Cardiac ventricle fibroblast (primary cell): ENCODE data around the gene RSL24D1. TPM values are rescaled to one million over a fixed set of nuclear protein-coding genes. Genes with fewer than 3 reads are reported as not detected.

ENCODE experiments used
- total RNA-seq: library from RNA; depleted of rRNA; stranded (reverse); fragments of >200 nt; gene quantifications from 2 replicates; pipeline ENCODE4 v1.2.3, GENCODE V29; 2015

The RSL24D1 gene
- 55.7 and 69.1 TPM in 2 replicates for total RNA-seq

DNA sequence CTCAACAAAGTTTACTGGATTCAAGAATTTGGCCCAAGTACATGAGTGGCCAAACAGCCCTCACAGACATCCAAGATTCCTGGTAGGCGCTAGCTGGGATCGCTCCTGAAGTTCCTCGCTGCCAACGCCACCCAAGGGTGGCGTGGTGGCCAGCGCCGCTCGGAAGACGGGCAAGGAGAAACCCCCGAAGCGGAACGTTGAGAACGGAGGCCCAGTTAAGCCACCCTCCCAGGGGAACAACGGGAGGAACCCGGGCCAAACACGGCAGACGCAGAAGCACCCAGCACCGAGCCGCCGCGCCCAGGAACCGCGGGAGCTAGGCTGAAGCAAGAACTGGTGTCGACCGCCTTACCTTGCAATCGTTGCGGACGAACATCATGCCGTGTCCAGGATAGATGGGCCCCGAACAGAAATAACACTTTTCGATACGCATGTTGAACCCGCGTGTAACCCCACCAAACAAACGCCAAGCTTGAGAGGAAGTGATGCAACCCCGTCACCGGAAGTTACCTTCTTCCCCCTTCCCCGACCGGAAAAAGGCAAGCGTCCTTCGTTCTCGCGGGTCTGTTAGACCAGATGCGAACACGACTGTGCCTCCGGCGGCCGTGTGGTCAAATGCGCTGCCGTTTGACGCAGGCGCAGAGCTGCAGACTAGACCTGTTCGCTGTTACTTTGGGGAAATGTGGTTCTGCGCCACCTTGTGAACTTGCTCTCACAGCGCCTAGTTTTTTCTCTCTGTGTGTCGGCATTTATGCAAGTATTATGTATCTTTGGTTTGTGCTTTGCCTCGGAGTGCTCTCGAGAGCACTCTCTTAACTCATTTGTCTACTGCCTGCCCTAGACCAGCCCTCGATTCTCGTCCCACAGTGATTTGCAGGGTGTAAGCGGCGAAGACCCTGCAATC is at the start of gene RSL24D1:
Gene RSL24D1, minus strand, starts transcription at position 484 of the 904 bp plus-strand sequence. Its CDS starts 51 bp downstream, at position 433.

Other genes with a start within 250 kb of the RSL24D1 start
- 10.9 and 20.6 TPM in 2 replicates for gene RAB27A, start 92.9 kb upstream of the RSL24D1 start, total RNA-seq
- gene PIGBOS1, start 122.2 kb upstream of the RSL24D1 start, total RNA-seq: 6.6 and 16.2 TPM in 2 replicates
- 9.3 and 9.7 TPM in 2 replicates for gene PIGB, start 122.3 kb upstream of the RSL24D1 start, total RNA-seq
- 39.9 and 55.3 TPM in 2 replicates for gene CCPG1, start 211.4 kb upstream of the RSL24D1 start, total RNA-seq
- 3.4 and 8.4 TPM in 2 replicates for gene PIERCE2, start 211.6 kb upstream of the RSL24D1 start, total RNA-seq